IMR-90 (cell line): ENCODE results near the gene KIAA0825.

Experiments
- BHLHE40 ChIP-seq: fragments of 150-350 bp; IDR thresholded peaks from 2 replicates; pipeline ENCODE4 v1.6.1; 2016; ENCODE audit warnings: mild to moderate bottlenecking, low read depth, low read length
- FOS ChIP-seq: fragments of 150-350 bp; IDR thresholded peaks from 2 replicates; pipeline ENCODE4 v1.6.1; 2016; ENCODE audit warnings: low read depth, low read length
- POLR2A ChIP-seq: IDR thresholded peaks from 2 replicates; pipeline ENCODE4 v1.6.1; 2012; ENCODE audit warnings: mild to moderate bottlenecking, low read depth, low read length
- RCOR1 ChIP-seq: IDR thresholded peaks from 2 replicates; pipeline ENCODE4 v1.6.1; 2012; ENCODE audit warnings: mild to moderate bottlenecking, low read length, improper control_type of control experiment; ENCODE audit not compliant: insufficient replicate concordance
- TF ChIP-seq, protein P1 (sequence below): conservative IDR thresholded peaks from 2 replicates; pipeline ENCODE4 v1.5.1; 2012; ENCODE audit warnings: mild to moderate bottlenecking, low read depth, low read length, improper control_type of control experiment
- TF ChIP-seq, protein P2 (sequence below): fragments of 150-350 bp; IDR thresholded peaks from 2 replicates; pipeline ENCODE4 v1.6.1; 2017; ENCODE audit warnings: mild to moderate bottlenecking, antibody characterized with exemption, low read length, low read depth

DNA sequence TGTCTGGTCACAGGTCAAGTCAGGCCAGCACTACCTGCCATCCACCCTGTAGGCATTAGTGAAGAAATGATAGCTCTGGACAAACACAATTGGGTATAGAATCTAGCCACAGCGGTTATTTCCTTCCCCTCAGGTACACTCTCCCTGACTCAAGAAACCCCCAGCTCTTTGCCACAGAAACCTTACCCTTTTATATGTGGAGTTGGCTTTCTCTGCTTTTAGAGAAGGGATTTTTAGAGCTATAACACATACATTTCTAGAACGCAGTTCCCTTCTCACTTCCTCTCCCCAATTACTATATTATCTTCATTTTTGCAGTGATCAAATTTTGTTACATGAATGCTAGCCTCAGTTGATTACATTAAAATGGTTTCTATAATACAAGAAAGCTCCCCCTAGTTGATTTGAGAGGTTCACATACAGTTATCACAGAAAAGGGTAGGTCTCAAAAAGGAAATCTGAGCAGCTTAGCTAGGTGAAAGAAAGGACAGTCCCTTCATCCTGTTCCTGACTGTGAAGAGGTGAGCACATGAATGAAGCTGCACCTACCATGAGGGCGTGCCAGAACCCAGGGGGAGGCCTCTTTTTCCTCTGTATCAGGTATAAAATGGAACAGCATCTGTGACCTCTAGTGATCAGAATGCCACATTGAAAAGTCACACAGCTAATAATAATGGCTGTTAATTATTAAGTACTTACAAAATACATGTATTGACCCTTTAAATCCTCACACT is 425.6 kb downstream of the KIAA0825 start:
- TF ChIP-seq, protein P1, sequence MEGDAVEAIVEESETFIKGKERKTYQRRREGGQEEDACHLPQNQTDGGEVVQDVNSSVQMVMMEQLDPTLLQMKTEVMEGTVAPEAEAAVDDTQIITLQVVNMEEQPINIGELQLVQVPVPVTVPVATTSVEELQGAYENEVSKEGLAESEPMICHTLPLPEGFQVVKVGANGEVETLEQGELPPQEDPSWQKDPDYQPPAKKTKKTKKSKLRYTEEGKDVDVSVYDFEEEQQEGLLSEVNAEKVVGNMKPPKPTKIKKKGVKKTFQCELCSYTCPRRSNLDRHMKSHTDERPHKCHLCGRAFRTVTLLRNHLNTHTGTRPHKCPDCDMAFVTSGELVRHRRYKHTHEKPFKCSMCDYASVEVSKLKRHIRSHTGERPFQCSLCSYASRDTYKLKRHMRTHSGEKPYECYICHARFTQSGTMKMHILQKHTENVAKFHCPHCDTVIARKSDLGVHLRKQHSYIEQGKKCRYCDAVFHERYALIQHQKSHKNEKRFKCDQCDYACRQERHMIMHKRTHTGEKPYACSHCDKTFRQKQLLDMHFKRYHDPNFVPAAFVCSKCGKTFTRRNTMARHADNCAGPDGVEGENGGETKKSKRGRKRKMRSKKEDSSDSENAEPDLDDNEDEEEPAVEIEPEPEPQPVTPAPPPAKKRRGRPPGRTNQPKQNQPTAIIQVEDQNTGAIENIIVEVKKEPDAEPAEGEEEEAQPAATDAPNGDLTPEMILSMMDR, result no peak
- no peak for TF ChIP-seq RCOR1
- TF ChIP-seq POLR2A, result no peak
- TF ChIP-seq, protein P2, sequence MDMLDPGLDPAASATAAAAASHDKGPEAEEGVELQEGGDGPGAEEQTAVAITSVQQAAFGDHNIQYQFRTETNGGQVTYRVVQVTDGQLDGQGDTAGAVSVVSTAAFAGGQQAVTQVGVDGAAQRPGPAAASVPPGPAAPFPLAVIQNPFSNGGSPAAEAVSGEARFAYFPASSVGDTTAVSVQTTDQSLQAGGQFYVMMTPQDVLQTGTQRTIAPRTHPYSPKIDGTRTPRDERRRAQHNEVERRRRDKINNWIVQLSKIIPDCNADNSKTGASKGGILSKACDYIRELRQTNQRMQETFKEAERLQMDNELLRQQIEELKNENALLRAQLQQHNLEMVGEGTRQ, result no peak
- TF ChIP-seq FOS, result no peak
- TF ChIP-seq BHLHE40, result no peak
